Bronchial epithelial cell (primary cell): ENCODE measurements around the gene GRAMD2B. TPM values are rescaled to one million over a fixed set of nuclear protein-coding genes. Genes with fewer than 3 reads are reported as not detected.

ENCODE experiments used
- DNase-seq: peaks from one replicate; pipeline ENCODE4 v3.0.0-alpha.2; 2010; ENCODE audit warnings: low read depth
- FAIRE-seq: peaks from 2 replicates; lab custom pipeline; 2011; peaks lifted over from hg19 to GRCh38; lab: Jason Lieb, UNC
- H3K27me3 ChIP-seq: 2 replicates; pipeline ENCODE4 v1.5.1; 2011; ENCODE audit warnings: low read length; ENCODE audit not compliant: control insufficient read depth, insufficient read depth
- H3K36me3 ChIP-seq: 2 replicates; pipeline ENCODE4 v1.5.1; 2011; ENCODE audit warnings: low read length; ENCODE audit not compliant: control insufficient read depth, insufficient read depth
- H3K4me3 ChIP-seq: 2 replicates; pipeline ENCODE4 v1.5.1; 2011; ENCODE audit warnings: mild to moderate bottlenecking, low read depth, low read length, control low read depth
- CTCF ChIP-seq: IDR thresholded peaks from 2 replicates; pipeline ENCODE4 v1.5.1; 2011; ENCODE audit warnings: mild to moderate bottlenecking, moderate library complexity, low read length, control low read depth, inconsistent platforms; ENCODE audit not compliant: insufficient read depth, severe bottlenecking
- total RNA-seq: library from RNA; depleted of rRNA; stranded (reverse); fragments of >200 nt; gene quantifications from 2 replicates; pipeline ENCODE4 v1.2.1, GENCODE V29; 2014

Gene GRAMD2B
- total RNA-seq, 1 donor from 2014 or later: 9.2 TPM

GRCh38 chr5:126461838-126462237, 38.6 kb downstream of the GRAMD2B start:
- Histone ChIP-seq H3K36me3 (peaks cover 1% of the 10 kb centered on the region), H3K4me3 (no peak overlapping the region), H3K27me3 (no peaks in the 10 kb centered on the region)
- FAIRE-seq: no peak
- DNase-seq: no peak
- TF ChIP-seq CTCF: no peak

DNA sequence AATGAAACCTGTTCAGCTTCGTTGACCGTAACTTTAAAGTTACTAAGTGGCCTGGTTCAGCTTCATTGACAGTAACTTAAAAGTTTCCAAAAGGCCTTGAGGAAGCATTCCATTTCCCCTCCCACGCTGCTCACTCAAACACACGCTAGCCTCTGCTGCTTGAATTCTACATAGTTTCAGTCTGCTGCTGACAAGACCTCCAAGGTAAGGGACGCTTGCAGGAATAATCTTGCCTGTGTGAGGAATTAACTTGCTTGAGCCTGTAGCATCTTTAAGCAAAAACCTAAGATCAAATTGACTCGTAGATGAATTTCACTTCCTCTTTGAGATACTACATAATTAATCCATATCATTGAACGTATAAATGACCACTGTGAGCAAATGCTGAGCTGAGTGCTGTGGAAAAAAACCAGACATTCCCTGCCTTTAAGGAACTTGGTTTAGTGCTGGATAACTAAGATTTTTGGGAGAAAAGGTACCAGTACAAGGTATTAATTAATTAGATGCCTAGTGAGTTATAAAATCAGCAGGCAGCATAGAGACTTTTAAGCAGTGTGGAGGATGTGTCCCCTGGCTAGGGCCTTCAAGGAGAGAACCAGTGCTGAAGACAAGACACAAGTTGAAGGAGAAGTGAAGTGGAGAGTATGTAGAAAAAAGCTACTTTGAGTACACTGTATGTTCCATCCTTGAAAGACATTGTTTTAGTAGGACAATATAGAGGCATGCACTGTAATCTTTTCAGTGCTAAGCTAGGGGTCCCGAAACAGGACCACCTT, 39.2 kb downstream of the GRAMD2B start:
- no peaks in the 10 kb centered on the region for H3K27me3 ChIP-seq
- DNase-seq (peak; percentile 72), FAIRE-seq (no peak)
- H3K36me3 ChIP-seq: peaks cover 1% of the 10 kb centered on the region
- H3K4me3 ChIP-seq: no peak overlapping the region
- no peak for TF ChIP-seq CTCF

- Histone ChIP-seq H3K4me3 (no peak overlapping the region), H3K27me3 (no peaks in the 10 kb centered on the region), H3K36me3 (peaks cover 1% of the 10 kb centered on the region)
- FAIRE-seq (no peak), DNase-seq (peak; percentile 55)
- no peak for TF ChIP-seq CTCF
These were observed 40.8 kb downstream of the GRAMD2B start for GRCh38 chr5:126464016-126464415.

GRCh38 chr5:126464959-126465358, 41.8 kb downstream of the GRAMD2B start:
- no peak for TF ChIP-seq CTCF
- Histone ChIP-seq H3K27me3 (no peaks in the 10 kb centered on the region), H3K36me3 (peaks cover 3% of the 10 kb centered on the region), H3K4me3 (no peak overlapping the region)
- DNase-seq (no peak), FAIRE-seq (no peak)

GRCh38 chr5:126468091-126468490, 44.9 kb downstream of the GRAMD2B start:
- peaks cover 3% of the 10 kb centered on the region for H3K36me3 ChIP-seq
- H3K4me3 ChIP-seq: no peak overlapping the region

More at GRCh38 chr5:126468091-126468490, 44.9 kb downstream of the GRAMD2B start:
- no peaks in the 10 kb centered on the region for H3K27me3 ChIP-seq
- FAIRE-seq: no peak
- no peak for DNase-seq
- no peak for TF ChIP-seq CTCF
